Liver (tissue), 9 donors: ENCODE measurements around the gene UBE2E2. TPM values are rescaled to one million over a fixed set of nuclear protein-coding genes. Genes with fewer than 3 reads are reported as not detected.

Source experiments
- DNase-seq: peaks from one replicate; pipeline ENCODE4 v3.0.0-alpha.2; 2017; ENCODE audit warnings: low spot score
- H3K27ac ChIP-seq, 2 donors: one replicate each; pipeline ENCODE4 v1.7.0; 2013; ENCODE audit warnings: inconsistent platforms in 2 of 2, low read length in 2 of 2, control low read depth in 1 of 2, low read depth in 1 of 2, mild to moderate bottlenecking in 1 of 2
- H3K27me3 ChIP-seq, 4 donors: one replicate each; pipeline versions ENCODE4 v1.6.1 to v1.7.0; 2013; ENCODE audit warnings: low read length in 3 of 4, inconsistent platforms in 1 of 4, mild to moderate bottlenecking in 1 of 4, moderate library complexity in 1 of 4; ENCODE audit not compliant: control insufficient read depth in 4 of 4, insufficient read depth in 4 of 4
- H3K36me3 ChIP-seq, 4 donors: one replicate each; pipeline versions ENCODE4 v1.6.1 to v1.7.0; 2013; ENCODE audit warnings: low read length in 3 of 4, mild to moderate bottlenecking in 3 of 4, low read depth in 1 of 4, moderate library complexity in 1 of 4; ENCODE audit not compliant: control insufficient read depth in 4 of 4, insufficient read depth in 3 of 4
- H3K4me1 ChIP-seq, 4 donors: one replicate each; pipeline versions ENCODE4 v1.6.1 to v1.7.0; 2013; ENCODE audit warnings: low read length in 3 of 4, mild to moderate bottlenecking in 3 of 4, moderate library complexity in 1 of 4; ENCODE audit not compliant: control insufficient read depth in 4 of 4, insufficient read depth in 4 of 4
- H3K4me3 ChIP-seq, 3 donors: one replicate each; pipeline versions ENCODE4 v1.6.1 to v1.7.0; 2013; ENCODE audit warnings: low read length in 3 of 3, control low read depth in 1 of 3, low read depth in 1 of 3, mild to moderate bottlenecking in 1 of 3
- H3K9ac ChIP-seq, 2 donors: one replicate each; pipeline ENCODE4 v1.7.0; 2013; ENCODE audit warnings: low read length in 2 of 2, mild to moderate bottlenecking in 2 of 2, moderate library complexity in 2 of 2, control low read depth in 1 of 2, low read depth in 1 of 2
- H3K9me3 ChIP-seq, 4 donors: one replicate each; pipeline versions ENCODE4 v1.6.1 to v1.7.0; 2013; ENCODE audit warnings: low read length in 3 of 4; ENCODE audit not compliant: control insufficient read depth in 4 of 4
- EGR1 ChIP-seq, 2 donors: IDR thresholded peaks; 2 replicates each; pipeline ENCODE4 v1.6.1; 2016 to 2018; ENCODE audit warnings: antibody characterized with exemption in 2 of 2, low read depth in 2 of 2
- FOXA1 ChIP-seq: IDR thresholded peaks from 2 replicates; pipeline ENCODE4 v1.6.1; 2016; ENCODE audit warnings: antibody characterized with exemption
- FOXA2 ChIP-seq: IDR thresholded peaks from 2 replicates; pipeline ENCODE4 v1.6.1; 2016; ENCODE audit warnings: antibody characterized with exemption
- GABPA ChIP-seq, 2 donors: IDR thresholded peaks in 1 of 2; conservative IDR thresholded peaks in 1 of 2; 2 replicates each; pipeline ENCODE4 v1.6.1; 2016; ENCODE audit warnings: antibody characterized with exemption in 2 of 2, mild to moderate bottlenecking in 1 of 2, moderate library complexity in 1 of 2
- HNF4A ChIP-seq, 2 donors: conservative IDR thresholded peaks; 2 replicates each; pipeline ENCODE4 v1.6.1; 2016; ENCODE audit warnings: antibody characterized with exemption in 2 of 2, mild to moderate bottlenecking in 2 of 2
- HNF4G ChIP-seq: IDR thresholded peaks from 2 replicates; pipeline ENCODE4 v1.6.1; 2016; ENCODE audit warnings: antibody characterized with exemption
- JUND ChIP-seq, 2 donors: IDR thresholded peaks; 2 replicates each; pipeline ENCODE4 v1.6.1; 2016; ENCODE audit warnings: antibody characterized with exemption in 2 of 2
- NR2F2 ChIP-seq: IDR thresholded peaks from 2 replicates; pipeline ENCODE4 v1.6.1; 2016; ENCODE audit warnings: antibody characterized with exemption
- RAD21 ChIP-seq, 2 donors: IDR thresholded peaks; 2 replicates each; pipeline ENCODE4 v1.6.1; 2016; ENCODE audit warnings: antibody characterized with exemption in 2 of 2, mild to moderate bottlenecking in 2 of 2
- RXRA ChIP-seq, 2 donors: IDR thresholded peaks; 2 replicates each; pipeline ENCODE4 v1.6.1; 2017 to 2018; ENCODE audit warnings: antibody characterized with exemption in 2 of 2, mild to moderate bottlenecking in 1 of 2
- SP1 ChIP-seq: IDR thresholded peaks from 2 replicates; pipeline ENCODE4 v1.6.1; 2018; ENCODE audit warnings: antibody characterized with exemption, mild to moderate bottlenecking
- TAF1 ChIP-seq: conservative IDR thresholded peaks from 2 replicates; pipeline ENCODE4 v1.6.1; 2016; ENCODE audit warnings: antibody characterized with exemption, mild to moderate bottlenecking
- YY1 ChIP-seq: IDR thresholded peaks from 2 replicates; pipeline ENCODE4 v1.6.1; 2016; ENCODE audit warnings: antibody characterized with exemption, mild to moderate bottlenecking
- WGBS: extraction: QIAGEN DNeasy Blood & Tissue Kit; methylation state at CpG from one replicate; pipeline ENCODE4 v1.1.7; 2013; 5-methylcytosine and 5-hydroxymethylcytosine counted together
- polyA plus RNA-seq, 2 donors: library from polyadenylated mRNA; stranded (reverse) in 1 of 2; unstranded in 1 of 2; fragments of 200-250 nt in 1 of 2; fragments of >200 nt in 1 of 2; fragmentation: Nextera tagmentation in 1 of 2; extraction: Ambion mirVana in 1 of 2; gene quantifications; one replicate each; pipeline versions ENCODE4 v1.2.1 to v1.2.3, GENCODE V29; 2013 to 2015
- total RNA-seq, 2 donors: library from RNA; depleted of rRNA; stranded (reverse); fragments of >200 nt; gene quantifications; one replicate each; pipeline ENCODE4 v1.2.3, GENCODE V29; 2014
- TF ChIP-seq, protein P1 (sequence below): IDR thresholded peaks from 2 replicates; pipeline ENCODE4 v1.6.1; 2016; ENCODE audit warnings: antibody characterized with exemption, mild to moderate bottlenecking
- TF ChIP-seq, protein P2 (sequence below): IDR thresholded peaks from 2 replicates; pipeline ENCODE4 v1.6.1; 2016; ENCODE audit warnings: antibody characterized with exemption
- TF ChIP-seq, protein P3 (sequence below): fragments of 150-350 bp; IDR thresholded peaks from 2 replicates; pipeline ENCODE4 v1.5.1; 2017; ENCODE audit warnings: improper control_type of control experiment, low read depth, low read length; ENCODE audit not compliant: missing input control
- TF ChIP-seq, protein P4 (sequence below): IDR thresholded peaks from 2 replicates; pipeline ENCODE4 v1.6.1; 2016; ENCODE audit warnings: antibody characterized with exemption
- TF ChIP-seq, protein P5 (sequence below): IDR thresholded peaks from 2 replicates; pipeline ENCODE4 v1.6.1; 2016; ENCODE audit warnings: antibody characterized with exemption
- donor health status: healthy.
- donor health status: healthy.
- donor health status: healthy.
- donor health status: healthy.
- donor health status: healthy.

Gene UBE2E2
- total and polyA plus RNA-seq, 4 donors = 9.0 to 27.8 (median 16.8) TPM

DNA sequence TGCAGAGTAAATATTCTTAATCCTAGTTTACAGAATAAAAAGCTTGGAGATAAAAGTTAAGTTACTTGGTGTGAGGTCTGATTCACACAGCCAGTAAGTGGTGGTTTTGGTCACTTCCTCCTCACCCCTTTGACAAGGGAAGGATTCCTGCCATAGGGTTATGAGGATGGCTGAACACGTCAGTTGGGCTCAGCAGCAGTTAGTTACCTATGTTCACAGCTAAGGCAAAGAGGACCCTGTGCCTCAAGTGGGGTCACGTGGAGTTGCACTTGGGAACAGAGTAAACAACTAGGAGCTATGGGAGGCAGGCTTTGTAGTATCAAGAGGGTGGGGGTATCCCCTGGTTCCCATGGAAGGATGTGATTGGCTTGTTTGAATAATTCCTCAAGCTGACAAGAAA lies 232.2 kb downstream of the UBE2E2 start:
- Histone ChIP-seq H3K4me1 (no peaks in the 10 kb centered on the region), H3K4me3 (no peak overlapping the region), H3K9ac (no peak overlapping the region), H3K27ac (no peak overlapping the region), H3K36me3 (no peaks in the 10 kb centered on the region), H3K9me3 (no peaks in the 10 kb centered on the region), H3K27me3 (no peaks in the 10 kb centered on the region)
- TF ChIP-seq NR2F2 (no peak), TAF1 (no peak), JUND (IDR thresholded peaks at IDR 0.05) (no peak), HNF4G (no peak), HNF4A (conservative IDR thresholded peaks at IDR 0.05) (no peak), GABPA (IDR thresholded peaks at IDR 0.05 in 1 of 2, conservative IDR thresholded peaks at IDR 0.05 in 1 of 2) (no peak), RAD21 (IDR thresholded peaks at IDR 0.05) (no peak), FOXA2 (no peak), RXRA (IDR thresholded peaks at IDR 0.05) (no peak), FOXA1 (no peak), YY1 (no peak), EGR1 (IDR thresholded peaks at IDR 0.05; ENCODE audit: low read depth in 2 of 2) (no peak), SP1 (no peak)
- TF ChIP-seq, protein P1, sequence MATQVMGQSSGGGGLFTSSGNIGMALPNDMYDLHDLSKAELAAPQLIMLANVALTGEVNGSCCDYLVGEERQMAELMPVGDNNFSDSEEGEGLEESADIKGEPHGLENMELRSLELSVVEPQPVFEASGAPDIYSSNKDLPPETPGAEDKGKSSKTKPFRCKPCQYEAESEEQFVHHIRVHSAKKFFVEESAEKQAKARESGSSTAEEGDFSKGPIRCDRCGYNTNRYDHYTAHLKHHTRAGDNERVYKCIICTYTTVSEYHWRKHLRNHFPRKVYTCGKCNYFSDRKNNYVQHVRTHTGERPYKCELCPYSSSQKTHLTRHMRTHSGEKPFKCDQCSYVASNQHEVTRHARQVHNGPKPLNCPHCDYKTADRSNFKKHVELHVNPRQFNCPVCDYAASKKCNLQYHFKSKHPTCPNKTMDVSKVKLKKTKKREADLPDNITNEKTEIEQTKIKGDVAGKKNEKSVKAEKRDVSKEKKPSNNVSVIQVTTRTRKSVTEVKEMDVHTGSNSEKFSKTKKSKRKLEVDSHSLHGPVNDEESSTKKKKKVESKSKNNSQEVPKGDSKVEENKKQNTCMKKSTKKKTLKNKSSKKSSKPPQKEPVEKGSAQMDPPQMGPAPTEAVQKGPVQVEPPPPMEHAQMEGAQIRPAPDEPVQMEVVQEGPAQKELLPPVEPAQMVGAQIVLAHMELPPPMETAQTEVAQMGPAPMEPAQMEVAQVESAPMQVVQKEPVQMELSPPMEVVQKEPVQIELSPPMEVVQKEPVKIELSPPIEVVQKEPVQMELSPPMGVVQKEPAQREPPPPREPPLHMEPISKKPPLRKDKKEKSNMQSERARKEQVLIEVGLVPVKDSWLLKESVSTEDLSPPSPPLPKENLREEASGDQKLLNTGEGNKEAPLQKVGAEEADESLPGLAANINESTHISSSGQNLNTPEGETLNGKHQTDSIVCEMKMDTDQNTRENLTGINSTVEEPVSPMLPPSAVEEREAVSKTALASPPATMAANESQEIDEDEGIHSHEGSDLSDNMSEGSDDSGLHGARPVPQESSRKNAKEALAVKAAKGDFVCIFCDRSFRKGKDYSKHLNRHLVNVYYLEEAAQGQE = no peak
- TF ChIP-seq, protein P2, sequence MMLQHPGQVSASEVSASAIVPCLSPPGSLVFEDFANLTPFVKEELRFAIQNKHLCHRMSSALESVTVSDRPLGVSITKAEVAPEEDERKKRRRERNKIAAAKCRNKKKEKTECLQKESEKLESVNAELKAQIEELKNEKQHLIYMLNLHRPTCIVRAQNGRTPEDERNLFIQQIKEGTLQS = no peak
- TF ChIP-seq, protein P3, sequence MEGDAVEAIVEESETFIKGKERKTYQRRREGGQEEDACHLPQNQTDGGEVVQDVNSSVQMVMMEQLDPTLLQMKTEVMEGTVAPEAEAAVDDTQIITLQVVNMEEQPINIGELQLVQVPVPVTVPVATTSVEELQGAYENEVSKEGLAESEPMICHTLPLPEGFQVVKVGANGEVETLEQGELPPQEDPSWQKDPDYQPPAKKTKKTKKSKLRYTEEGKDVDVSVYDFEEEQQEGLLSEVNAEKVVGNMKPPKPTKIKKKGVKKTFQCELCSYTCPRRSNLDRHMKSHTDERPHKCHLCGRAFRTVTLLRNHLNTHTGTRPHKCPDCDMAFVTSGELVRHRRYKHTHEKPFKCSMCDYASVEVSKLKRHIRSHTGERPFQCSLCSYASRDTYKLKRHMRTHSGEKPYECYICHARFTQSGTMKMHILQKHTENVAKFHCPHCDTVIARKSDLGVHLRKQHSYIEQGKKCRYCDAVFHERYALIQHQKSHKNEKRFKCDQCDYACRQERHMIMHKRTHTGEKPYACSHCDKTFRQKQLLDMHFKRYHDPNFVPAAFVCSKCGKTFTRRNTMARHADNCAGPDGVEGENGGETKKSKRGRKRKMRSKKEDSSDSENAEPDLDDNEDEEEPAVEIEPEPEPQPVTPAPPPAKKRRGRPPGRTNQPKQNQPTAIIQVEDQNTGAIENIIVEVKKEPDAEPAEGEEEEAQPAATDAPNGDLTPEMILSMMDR = no peak
- TF ChIP-seq, protein P4, sequence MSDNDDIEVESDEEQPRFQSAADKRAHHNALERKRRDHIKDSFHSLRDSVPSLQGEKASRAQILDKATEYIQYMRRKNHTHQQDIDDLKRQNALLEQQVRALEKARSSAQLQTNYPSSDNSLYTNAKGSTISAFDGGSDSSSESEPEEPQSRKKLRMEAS = no peak
- TF ChIP-seq, protein P5, sequence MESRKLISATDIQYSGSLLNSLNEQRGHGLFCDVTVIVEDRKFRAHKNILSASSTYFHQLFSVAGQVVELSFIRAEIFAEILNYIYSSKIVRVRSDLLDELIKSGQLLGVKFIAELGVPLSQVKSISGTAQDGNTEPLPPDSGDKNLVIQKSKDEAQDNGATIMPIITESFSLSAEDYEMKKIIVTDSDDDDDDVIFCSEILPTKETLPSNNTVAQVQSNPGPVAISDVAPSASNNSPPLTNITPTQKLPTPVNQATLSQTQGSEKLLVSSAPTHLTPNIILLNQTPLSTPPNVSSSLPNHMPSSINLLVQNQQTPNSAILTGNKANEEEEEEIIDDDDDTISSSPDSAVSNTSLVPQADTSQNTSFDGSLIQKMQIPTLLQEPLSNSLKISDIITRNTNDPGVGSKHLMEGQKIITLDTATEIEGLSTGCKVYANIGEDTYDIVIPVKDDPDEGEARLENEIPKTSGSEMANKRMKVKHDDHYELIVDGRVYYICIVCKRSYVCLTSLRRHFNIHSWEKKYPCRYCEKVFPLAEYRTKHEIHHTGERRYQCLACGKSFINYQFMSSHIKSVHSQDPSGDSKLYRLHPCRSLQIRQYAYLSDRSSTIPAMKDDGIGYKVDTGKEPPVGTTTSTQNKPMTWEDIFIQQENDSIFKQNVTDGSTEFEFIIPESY = no peak
- no peak for DNase-seq
- 85% methylated on average over 2 of the region's 2 CpGs for WGBS
